ENCODE measurements around the gene PRCC.
"Not testable (repeated sequence)": the region's sequence is repeated elsewhere in the genome, so short reads cannot be mapped to it uniquely, and the experiment has no call there.

The PRCC gene

GRCh38 chr1:156760796-156761104 lies 6.6 kb upstream of the PRCC start:
- DNase-seq (ENCODE audit: low spot score), result no peak

GRCh38 chr1:156765136-156765535 lies 2.2 kb upstream of the PRCC start:
- not testable (repeated sequence) for DNase-seq (ENCODE audit: low spot score)

GRCh38 chr1:156765666-156766065 lies 1.7 kb upstream of the PRCC start:
- DNase-seq (ENCODE audit: low spot score), result no peak

GRCh38 chr1:156766298-156767100 lies 836 bp upstream of the PRCC start:
- DNase-seq (ENCODE audit: low spot score), result no peak

GRCh38 chr1:156767879-156768604 lies 707 bp downstream of the PRCC start:
- peak; percentile 43 for DNase-seq (ENCODE audit: low spot score)

- DNase-seq (ENCODE audit: low spot score), result no peak
These were observed 1.4 kb downstream of the PRCC start for GRCh38 chr1:156768610-156769295.

- no peak for DNase-seq (ENCODE audit: low spot score)
These were observed 4.9 kb downstream of the PRCC start for GRCh38 chr1:156772222-156772621.

- DNase-seq (ENCODE audit: low spot score), result no peak
These were observed 5.6 kb downstream of the PRCC start for GRCh38 chr1:156772728-156773497.

GRCh38 chr1:156773607-156774006 lies 6.3 kb downstream of the PRCC start:
- no peak for DNase-seq (ENCODE audit: low spot score)

- no peak for DNase-seq (ENCODE audit: low spot score)
These were observed 8.5 kb downstream of the PRCC start for GRCh38 chr1:156775799-156776198.

GRCh38 chr1:156776942-156777341 lies 9.6 kb downstream of the PRCC start:
- no peak for DNase-seq (ENCODE audit: low spot score)

GRCh38 chr1:156777573-156777972 lies 10.2 kb downstream of the PRCC start:
- DNase-seq (ENCODE audit: low spot score), result no peak

GRCh38 chr1:156781585-156782186 lies 14.4 kb downstream of the PRCC start:
- no peak for DNase-seq (ENCODE audit: low spot score)

GRCh38 chr1:156785458-156785857 lies 18.1 kb downstream of the PRCC start:
- no peak for DNase-seq (ENCODE audit: low spot score)

- no peak for DNase-seq (ENCODE audit: low spot score)
These were observed 19.3 kb downstream of the PRCC start for GRCh38 chr1:156786640-156787039.

- DNase-seq (ENCODE audit: low spot score), result no peak
These were observed 20.8 kb downstream of the PRCC start for GRCh38 chr1:156788136-156788535.

GRCh38 chr1:156789621-156790318 lies 22.4 kb downstream of the PRCC start:
- DNase-seq (ENCODE audit: low spot score), result peak; percentile 36

- no peak for DNase-seq (ENCODE audit: low spot score)
These were observed 27.4 kb downstream of the PRCC start for GRCh38 chr1:156794506-156795373.

- no peak for DNase-seq (ENCODE audit: low spot score)
These were observed 28.0 kb downstream of the PRCC start for GRCh38 chr1:156795374-156795733.

- peak; percentile 89 for DNase-seq (ENCODE audit: low spot score)
These were observed 28.5 kb downstream of the PRCC start for GRCh38 chr1:156795787-156796186.
